Trophoblast cell (in vitro differentiated cells and primary cell): Measurements from ENCODE around the gene HMGB2.

ENCODE experiments used
- DNase-seq, 2 donors: peaks; one replicate each; pipeline ENCODE4 v3.0.0-alpha.2; 2016
- H2AFZ ChIP-seq: 2 replicates; pipeline ENCODE4 v1.6.1; 2013; ENCODE audit warnings: low read length, moderate library complexity, mild to moderate bottlenecking; ENCODE audit not compliant: insufficient read depth, poor library complexity
- H2AK5ac ChIP-seq: 2 replicates; pipeline ENCODE4 v1.6.1; 2013; ENCODE audit warnings: mild to moderate bottlenecking, low read length
- H2BK120ac ChIP-seq: 2 replicates; pipeline ENCODE4 v1.6.1; 2013; ENCODE audit warnings: low read length, mild to moderate bottlenecking, moderate library complexity; ENCODE audit not compliant: insufficient read depth, poor library complexity
- H2BK12ac ChIP-seq: 2 replicates; pipeline ENCODE4 v1.6.1; 2013; ENCODE audit warnings: mild to moderate bottlenecking, low read length, moderate library complexity
- H2BK5ac ChIP-seq: 2 replicates; pipeline ENCODE4 v1.6.1; 2013; ENCODE audit warnings: low read length, low read depth, moderate library complexity, mild to moderate bottlenecking; ENCODE audit not compliant: poor library complexity
- H3K14ac ChIP-seq: 2 replicates; pipeline ENCODE4 v1.6.1; 2013; ENCODE audit warnings: mild to moderate bottlenecking, low read length
- H3K18ac ChIP-seq: 2 replicates; pipeline ENCODE4 v1.6.1; 2013; ENCODE audit warnings: mild to moderate bottlenecking, low read length
- H3K23ac ChIP-seq: 2 replicates; pipeline ENCODE4 v1.6.1; 2013; ENCODE audit warnings: low read length
- H3K27ac ChIP-seq: 2 replicates; pipeline ENCODE4 v1.5.1; 2013; ENCODE audit warnings: low read depth, mild to moderate bottlenecking, inconsistent platforms, low read length, moderate library complexity
- H3K27me3 ChIP-seq: 2 replicates; pipeline ENCODE4 v1.6.1; 2013; ENCODE audit warnings: inconsistent platforms, mild to moderate bottlenecking, low read length, moderate library complexity; ENCODE audit not compliant: insufficient read depth
- H3K36me3 ChIP-seq, 2 experiments: 1 replicate in 1 of 2; 2 replicates in 1 of 2; pipeline ENCODE4 v1.6.1; 2013; ENCODE audit warnings: low read length in 2 of 2, mild to moderate bottlenecking in 2 of 2, moderate library complexity in 1 of 2; ENCODE audit not compliant: insufficient read depth in 2 of 2, control insufficient read depth in 1 of 2
- H3K4ac ChIP-seq: 2 replicates; pipeline ENCODE4 v1.6.1; 2013; ENCODE audit warnings: low read depth, mild to moderate bottlenecking, low read length, moderate library complexity
- H3K4me1 ChIP-seq, 2 experiments: 1 replicate in 1 of 2; 2 replicates in 1 of 2; pipeline ENCODE4 v1.6.1; 2013; ENCODE audit warnings: low read length in 2 of 2, mild to moderate bottlenecking in 2 of 2, moderate library complexity in 1 of 2; ENCODE audit not compliant: insufficient read depth in 2 of 2, control insufficient read depth in 1 of 2
- H3K4me2 ChIP-seq: 2 replicates; pipeline ENCODE4 v1.6.1; 2013; ENCODE audit warnings: inconsistent platforms, mild to moderate bottlenecking, low read length, moderate library complexity
- H3K4me3 ChIP-seq: 2 replicates; pipeline ENCODE4 v1.5.1; 2013; ENCODE audit warnings: mild to moderate bottlenecking, low read depth, low read length, inconsistent platforms
- H3K79me1 ChIP-seq: one replicate; pipeline ENCODE4 v1.6.1; 2013; ENCODE audit warnings: low read length
- H3K79me2 ChIP-seq: 2 replicates; pipeline ENCODE4 v1.6.1; 2013; ENCODE audit warnings: low read length, mild to moderate bottlenecking; ENCODE audit not compliant: control insufficient read depth, insufficient read depth, poor library complexity
- H3K9ac ChIP-seq: 2 replicates; pipeline ENCODE4 v1.6.1; 2013; ENCODE audit warnings: mild to moderate bottlenecking, low read length
- H3K9me3 ChIP-seq: 2 replicates; pipeline ENCODE4 v1.6.1; 2013; ENCODE audit warnings: low read depth, mild to moderate bottlenecking, control low read depth, inconsistent platforms, low read length; ENCODE audit not compliant: insufficient read depth
- H4K12ac ChIP-seq: 2 replicates; pipeline ENCODE4 v1.6.1; 2013; ENCODE audit warnings: low read depth, mild to moderate bottlenecking, low read length, moderate library complexity
- H4K8ac ChIP-seq: 2 replicates; pipeline ENCODE4 v1.6.1; 2013; ENCODE audit warnings: low read depth, mild to moderate bottlenecking, low read length, moderate library complexity
- H4K91ac ChIP-seq: one replicate; pipeline ENCODE4 v1.6.1; 2013; ENCODE audit warnings: low read depth, mild to moderate bottlenecking, low read length, moderate library complexity
- WGBS: extraction: QIAGEN DNeasy Blood & Tissue Kit; methylation state at CpG from one replicate; pipeline ENCODE4 v1.1.7; 2013; ENCODE audit warnings: missing lambda C conversion rate; ENCODE audit not compliant: insufficient read length, insufficient coverage; ENCODE audit errors: extremely low coverage; 5-methylcytosine and 5-hydroxymethylcytosine counted together

HMGB2 gene

DNA sequence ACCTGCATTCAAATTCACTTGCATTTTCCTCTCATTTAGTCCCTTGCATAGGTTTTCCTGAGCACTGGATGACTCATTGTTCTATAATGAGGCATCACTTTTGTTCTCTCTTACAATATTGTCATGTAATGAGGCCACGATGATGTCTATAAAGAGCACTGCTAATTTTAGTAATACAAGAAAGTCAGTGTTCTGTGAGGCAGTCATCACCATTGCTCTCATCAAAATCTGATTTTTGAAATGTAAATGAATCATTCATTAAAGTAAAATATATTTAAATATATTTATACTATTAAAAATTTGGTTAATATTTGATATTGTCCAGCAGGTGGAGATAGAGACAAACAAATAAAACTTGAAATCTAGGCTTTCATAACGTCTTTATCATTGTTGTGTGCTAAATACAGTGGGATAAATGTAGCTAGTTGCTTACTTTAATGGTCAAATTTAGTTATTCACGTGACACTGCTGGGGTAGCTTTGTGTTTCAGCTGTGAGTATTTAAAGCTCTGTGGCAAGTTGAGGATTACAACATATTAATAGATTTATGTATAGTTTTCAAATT is 15.4 kb downstream of the HMGB2 start:
- H2AK5ac ChIP-seq, result no peak overlapping the region

DNA sequence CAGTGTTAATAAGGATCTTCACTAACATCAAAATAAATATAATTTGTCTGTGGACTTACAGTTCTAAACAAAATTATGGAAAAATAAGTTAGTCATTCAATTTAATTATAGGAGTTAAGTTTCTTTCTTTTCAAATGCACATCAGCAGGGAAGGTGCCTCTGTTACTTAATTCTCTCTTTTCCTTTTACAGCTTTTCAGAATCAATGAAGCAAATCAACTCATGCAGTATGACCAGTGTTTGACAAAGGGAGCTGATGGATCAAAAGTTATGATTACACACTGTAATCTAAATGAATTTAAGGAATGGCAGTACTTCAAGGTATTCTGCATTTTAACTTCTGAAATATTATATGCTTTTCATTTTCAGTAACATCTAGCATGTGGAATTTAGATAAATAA is 15.9 kb downstream of the HMGB2 start:
- Histone ChIP-seq H3K27ac (no peak overlapping the region), H3K9ac (no peak overlapping the region)
- DNase-seq, result no peak

More for the DNA sequence above, 15.4 kb downstream of the HMGB2 start:
- H3K79me2 ChIP-seq, result no peaks in the 10 kb centered on the region
- no peak overlapping the region for H3K4ac ChIP-seq
- H2BK5ac ChIP-seq, result no peak overlapping the region
- no peak overlapping the region for H4K12ac ChIP-seq
- H2AFZ ChIP-seq, result no peak overlapping the region
- H3K4me3 ChIP-seq, result no peak overlapping the region
- H3K9me3 ChIP-seq, result no peaks in the 10 kb centered on the region
- no peak overlapping the region for H3K27ac ChIP-seq
- no peak overlapping the region for H2BK120ac ChIP-seq
- no peak overlapping the region for H3K23ac ChIP-seq
- H3K79me1 ChIP-seq, result no peaks in the 10 kb centered on the region
- H4K8ac ChIP-seq, result no peak overlapping the region
- WGBS, result no CpG with 5 or more reads among the region's 3 CpGs
- no peak overlapping the region for H2BK12ac ChIP-seq
- no peak overlapping the region for H3K9ac ChIP-seq
- peaks cover 2 to 3% of the 10 kb centered on the region in 2 experiments for H3K36me3 ChIP-seq
- H3K4me2 ChIP-seq, result no peak overlapping the region
- no peak overlapping the region for H4K91ac ChIP-seq
- H3K27me3 ChIP-seq, result no peaks in the 10 kb centered on the region
- DNase-seq, result peak in 1 of 2 donors; percentile 56
- no peaks in the 10 kb centered on the region for H3K4me1 ChIP-seq
- no peak overlapping the region for H3K18ac ChIP-seq
- H3K14ac ChIP-seq, result no peak overlapping the region

GRCh38 chr4:173317004-173317403 is 17.2 kb downstream of the HMGB2 start:
- Histone ChIP-seq H3K18ac (no peak overlapping the region), H2AK5ac (no peak overlapping the region), H3K14ac (no peak overlapping the region), H2BK5ac (no peak overlapping the region), H3K4me2 (no peak overlapping the region), H2AFZ (no peak overlapping the region), H4K12ac (no peak overlapping the region), H2BK12ac (no peak overlapping the region), H2BK120ac (no peak overlapping the region), H3K79me2 (no peaks in the 10 kb centered on the region), H3K23ac (no peak overlapping the region), H4K91ac (no peak overlapping the region), H3K9me3 (no peaks in the 10 kb centered on the region), H3K4me1 (no peaks in the 10 kb centered on the region), H3K36me3 (peaks cover 2 to 3% of the 10 kb centered on the region in 2 experiments), H3K79me1 (no peaks in the 10 kb centered on the region), H3K9ac (no peak overlapping the region), H3K27me3 (no peaks in the 10 kb centered on the region), H4K8ac (no peak overlapping the region), H3K4me3 (no peak overlapping the region), H3K4ac (no peak overlapping the region), H3K27ac (no peak overlapping the region)
- no CpG with 5 or more reads among the region's 3 CpGs for WGBS
- peak in 1 of 2 donors; percentile 15 for DNase-seq

More for the DNA sequence above, 15.9 kb downstream of the HMGB2 start:
- no peak overlapping the region for H3K4ac ChIP-seq
- no peak overlapping the region for H2AK5ac ChIP-seq
- no peak overlapping the region for H3K4me3 ChIP-seq
- H3K4me2 ChIP-seq, result no peak overlapping the region
- no peak overlapping the region for H2BK5ac ChIP-seq
- no peak overlapping the region for H3K23ac ChIP-seq
- H3K36me3 ChIP-seq, result peaks cover 2 to 3% of the 10 kb centered on the region in 2 experiments
- H2BK12ac ChIP-seq, result no peak overlapping the region
- H3K27me3 ChIP-seq, result no peaks in the 10 kb centered on the region
- H3K79me1 ChIP-seq, result no peaks in the 10 kb centered on the region
- no peak overlapping the region for H2AFZ ChIP-seq
- no peak overlapping the region for H4K12ac ChIP-seq
- H3K4me1 ChIP-seq, result no peaks in the 10 kb centered on the region
- no peak overlapping the region for H2BK120ac ChIP-seq
- no peaks in the 10 kb centered on the region for H3K9me3 ChIP-seq
- no peak overlapping the region for H4K91ac ChIP-seq
- no peak overlapping the region for H4K8ac ChIP-seq
- H3K14ac ChIP-seq, result no peak overlapping the region
- no peak overlapping the region for H3K18ac ChIP-seq
- no peaks in the 10 kb centered on the region for H3K79me2 ChIP-seq

DNA sequence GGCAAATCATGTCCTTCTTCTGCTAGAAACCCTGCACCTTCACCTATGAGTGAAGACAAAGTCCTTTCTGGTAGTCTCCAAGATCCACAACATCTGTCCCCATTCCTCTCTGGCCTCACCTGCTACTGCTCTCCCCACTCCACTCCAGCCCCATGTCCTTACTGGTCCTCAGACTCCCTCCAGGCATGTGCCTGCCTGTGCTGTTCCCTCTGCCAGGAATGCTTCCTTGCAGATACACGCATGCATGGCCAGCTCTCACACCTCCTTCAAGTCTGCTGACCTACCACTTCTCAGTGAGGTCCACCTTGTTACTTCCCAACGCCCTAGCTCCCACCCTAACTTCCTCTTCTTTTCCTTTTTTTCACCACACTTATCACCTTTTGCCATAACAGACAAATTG is 18.1 kb downstream of the HMGB2 start:
- H3K4ac ChIP-seq, result no peak overlapping the region
- H3K27me3 ChIP-seq, result no peaks in the 10 kb centered on the region
- no peak overlapping the region for H4K12ac ChIP-seq
- peaks cover 0 to 3% of the 10 kb centered on the region in 2 experiments for H3K4me1 ChIP-seq
- DNase-seq, result no peak
- H3K79me2 ChIP-seq, result no peaks in the 10 kb centered on the region
- H3K27ac ChIP-seq, result no peak overlapping the region
- no peak overlapping the region for H3K14ac ChIP-seq
- WGBS, result 100% methylated on average over 1 of the region's 2 CpGs
- no peak overlapping the region for H2BK120ac ChIP-seq
- no peak overlapping the region for H4K8ac ChIP-seq
- peaks cover 2 to 3% of the 10 kb centered on the region in 2 experiments for H3K36me3 ChIP-seq
- H3K9me3 ChIP-seq, result no peaks in the 10 kb centered on the region
- no peak overlapping the region for H2BK5ac ChIP-seq
- H3K4me2 ChIP-seq, result no peak overlapping the region
- no peaks in the 10 kb centered on the region for H3K79me1 ChIP-seq
- no peak overlapping the region for H2AFZ ChIP-seq
- H3K4me3 ChIP-seq, result no peak overlapping the region
- H4K91ac ChIP-seq, result no peak overlapping the region
- no peak overlapping the region for H3K9ac ChIP-seq
- H3K23ac ChIP-seq, result no peak overlapping the region
- H2AK5ac ChIP-seq, result no peak overlapping the region
- H3K18ac ChIP-seq, result no peak overlapping the region
- H2BK12ac ChIP-seq, result no peak overlapping the region
